HG02610 (cell line): ENCODE results near the gene DNPH1.

Source experiments
- ATAC-seq: cut with Tn5 transposase; IDR thresholded peaks from one replicate; pipeline ENCODE4 v1.9.1; 2021; ENCODE audit warnings: mild to moderate bottlenecking, moderate library complexity; ENCODE audit not compliant: unreplicated experiment

The DNPH1 gene

GRCh38 chr6:43247114-43247999, 18.1 kb upstream of the DNPH1 start:
- peak; percentile 81 for ATAC-seq

- peak; percentile 3 for ATAC-seq
Observed at GRCh38 chr6:43246301-43247113, 17.2 kb upstream of the DNPH1 start.

- no peak for ATAC-seq
Observed at GRCh38 chr6:43243664-43244321, 14.5 kb upstream of the DNPH1 start.

- no peak for ATAC-seq
Observed at GRCh38 chr6:43242908-43243663, 13.8 kb upstream of the DNPH1 start, which contains the start of gene TTBK1. Gene TTBK1 (plus strand): TSS chr6:43243481. CDS start chr6:43246661, 3,180 bp downstream.

- no peak for ATAC-seq
Observed at GRCh38 chr6:43241446-43241845, 12.2 kb upstream of the DNPH1 start.

GRCh38 chr6:43240950-43241349, 11.7 kb upstream of the DNPH1 start:
- ATAC-seq, result no peak

- ATAC-seq, result no peak
Observed at GRCh38 chr6:43239054-43239453, 9.8 kb upstream of the DNPH1 start.

- no peak for ATAC-seq
Observed at GRCh38 chr6:43235841-43236240, 6.6 kb upstream of the DNPH1 start.

- no peak for ATAC-seq
Observed at GRCh38 chr6:43231735-43232450, 2.6 kb upstream of the DNPH1 start.

GRCh38 chr6:43231053-43231452, 1.8 kb upstream of the DNPH1 start:
- no peak for ATAC-seq

GRCh38 chr6:43229803-43230620, 731 bp upstream of the DNPH1 start:
- no peak for ATAC-seq

- no peak for ATAC-seq
Observed at GRCh38 chr6:43226192-43226851, 3.0 kb downstream of the DNPH1 start.

- no peak for ATAC-seq
Observed at GRCh38 chr6:43223175-43223574, 6.1 kb downstream of the DNPH1 start.

- no peak for ATAC-seq
Observed at GRCh38 chr6:43222418-43223059, 6.7 kb downstream of the DNPH1 start.

- ATAC-seq, result no peak
Observed at GRCh38 chr6:43221046-43221972, 8.0 kb downstream of the DNPH1 start.

GRCh38 chr6:43220439-43220951, 8.8 kb downstream of the DNPH1 start:
- no peak for ATAC-seq

GRCh38 chr6:43219814-43220213, 9.5 kb downstream of the DNPH1 start:
- no peak for ATAC-seq
